Measurements from ENCODE around the gene SP6.

The SP6 gene

GRCh38 chr17:47810200-47810821 is 40.7 kb downstream of the SP6 start:
- no peak for FAIRE-seq

DNA sequence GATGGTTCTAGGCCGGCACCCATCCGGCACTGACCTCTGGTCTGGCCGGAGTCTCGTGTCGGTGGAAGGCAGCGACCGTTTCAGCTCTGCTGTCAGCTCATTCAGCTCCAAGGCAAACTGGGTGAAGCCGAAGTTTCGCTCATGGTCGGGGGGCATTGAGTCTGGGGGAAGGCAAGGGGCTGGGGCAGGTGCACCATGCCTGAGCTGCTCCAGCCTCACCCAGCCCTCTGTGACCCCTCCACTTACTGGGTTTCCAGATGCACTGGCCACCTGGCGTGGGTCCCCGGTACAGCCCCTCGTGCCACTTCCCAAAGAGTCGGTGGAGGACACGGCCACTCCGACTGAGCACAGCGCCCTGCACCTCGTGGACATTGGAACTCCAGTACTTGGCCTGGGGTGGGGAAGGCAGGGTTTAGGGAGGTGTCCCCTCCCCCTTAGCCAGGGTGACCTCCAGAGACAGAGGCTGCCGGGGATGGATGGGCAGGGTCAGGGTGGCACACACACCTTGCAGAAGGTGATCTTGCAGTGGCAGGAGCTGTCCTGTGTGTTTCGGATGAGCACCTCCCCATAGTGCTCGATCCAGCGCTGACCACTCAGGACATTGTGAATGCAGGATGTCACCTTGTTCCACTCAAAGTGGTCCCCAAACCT is 42.0 kb downstream of the SP6 start:
- no peak for FAIRE-seq

- no peak for FAIRE-seq
Observed at GRCh38 chr17:47808036-47808829, 42.7 kb downstream of the SP6 start.

DNA sequence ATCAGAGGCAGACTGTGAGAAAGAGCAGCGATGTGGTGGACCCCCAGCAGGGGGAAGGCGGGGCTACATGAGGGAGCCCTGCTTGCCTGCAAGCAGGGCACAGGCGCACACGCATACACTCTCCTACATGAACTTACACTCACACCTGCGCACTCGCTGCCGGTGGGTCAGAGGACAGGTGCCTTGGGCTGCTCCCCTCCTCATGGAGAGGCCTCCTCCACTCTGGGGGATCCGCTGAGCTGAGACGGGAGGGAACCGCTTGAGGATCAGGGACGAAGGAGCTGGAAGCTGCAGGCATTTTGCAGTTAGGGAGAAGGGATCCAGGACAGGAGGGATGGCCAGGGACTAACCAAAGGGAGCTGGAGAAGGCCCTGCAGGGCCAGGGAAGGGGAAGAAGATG is 43.5 kb downstream of the SP6 start:
- FAIRE-seq: no peak

GRCh38 chr17:47806913-47807255 is 44.1 kb downstream of the SP6 start:
- no peak for FAIRE-seq

DNA sequence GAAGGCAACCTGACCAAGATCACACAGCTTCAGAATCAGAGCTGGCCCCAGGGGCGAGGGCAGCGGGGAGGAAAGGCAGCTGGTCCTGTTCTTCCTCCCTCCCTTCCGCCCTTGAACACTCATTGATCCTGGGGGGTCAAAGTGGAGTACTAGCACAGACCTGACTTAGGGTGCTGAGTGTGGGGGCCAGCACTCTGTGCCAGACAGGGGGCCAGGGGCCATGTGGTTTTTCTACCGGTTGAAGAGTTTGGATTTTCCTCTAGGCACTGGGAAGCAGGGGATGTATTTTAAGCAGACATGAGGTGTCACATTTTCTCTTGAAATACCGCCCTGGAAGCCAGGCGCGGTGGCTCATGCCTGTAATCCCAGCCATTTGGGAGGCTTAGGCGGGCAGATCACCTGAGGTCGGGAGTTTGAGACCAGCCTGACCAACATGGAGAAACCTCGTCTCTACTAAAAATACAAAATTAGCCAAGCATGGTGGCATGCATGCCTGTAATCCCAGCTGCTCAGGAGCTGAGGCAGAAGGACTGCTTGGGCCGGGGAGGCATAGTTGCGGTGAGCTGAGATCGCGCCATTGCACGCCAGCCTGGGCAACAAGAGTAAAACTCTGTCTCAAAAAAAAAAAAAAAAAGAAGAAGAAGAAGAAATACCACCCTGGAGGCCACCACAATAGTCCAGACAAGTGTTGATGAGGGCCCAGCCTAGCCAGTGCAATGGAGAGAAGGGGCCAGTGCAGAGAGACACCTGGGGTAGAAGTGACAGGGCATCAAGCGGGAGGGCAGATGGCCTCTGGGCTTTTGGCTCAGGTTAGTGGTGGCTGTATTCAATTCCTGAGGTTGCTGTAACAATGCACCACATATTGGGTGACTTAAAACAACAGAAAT is 44.7 kb downstream of the SP6 start:
- FAIRE-seq: no peak

GRCh38 chr17:47804461-47804860 is 46.5 kb downstream of the SP6 start:
- no peak for FAIRE-seq

DNA sequence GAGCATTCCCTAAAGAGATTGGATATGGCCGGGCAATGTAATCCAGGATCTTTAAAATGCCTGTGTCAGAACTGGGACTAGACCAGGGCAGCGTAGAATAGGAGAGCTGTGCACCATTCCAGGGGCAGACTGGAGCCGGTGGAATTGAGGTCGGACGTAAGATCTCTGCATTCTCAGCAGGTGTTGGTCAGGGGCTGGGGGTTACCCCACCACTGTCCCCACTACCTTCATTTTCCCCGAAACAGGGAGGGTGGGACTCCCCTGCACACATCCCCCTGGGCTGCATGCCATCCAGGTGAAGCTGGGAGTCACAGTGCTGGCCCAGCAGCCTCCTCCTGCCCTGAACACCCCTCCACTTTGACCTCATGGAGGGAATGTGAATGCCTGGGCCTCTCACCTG is 47.2 kb downstream of the SP6 start:
- FAIRE-seq: no peak

DNA sequence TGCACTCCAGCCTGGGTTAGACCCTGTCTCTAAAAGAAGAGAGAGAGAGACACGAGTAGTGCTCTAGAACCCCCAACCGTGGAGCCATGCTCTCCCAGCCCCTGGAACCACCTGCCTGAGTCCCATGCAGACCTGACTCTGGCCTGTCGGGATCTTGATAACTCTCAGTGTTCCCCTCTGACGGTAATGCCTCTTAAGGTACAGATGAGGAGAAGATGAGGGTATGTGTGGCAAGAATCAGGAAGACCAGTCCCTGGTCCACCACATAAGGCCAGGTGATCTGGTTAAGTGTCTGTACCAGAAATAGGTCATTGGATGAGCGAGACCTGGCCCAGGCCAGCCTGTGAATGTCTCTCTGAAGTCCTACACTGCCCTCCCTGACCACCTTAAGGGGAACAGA is 47.8 kb downstream of the SP6 start:
- FAIRE-seq: no peak

DNA sequence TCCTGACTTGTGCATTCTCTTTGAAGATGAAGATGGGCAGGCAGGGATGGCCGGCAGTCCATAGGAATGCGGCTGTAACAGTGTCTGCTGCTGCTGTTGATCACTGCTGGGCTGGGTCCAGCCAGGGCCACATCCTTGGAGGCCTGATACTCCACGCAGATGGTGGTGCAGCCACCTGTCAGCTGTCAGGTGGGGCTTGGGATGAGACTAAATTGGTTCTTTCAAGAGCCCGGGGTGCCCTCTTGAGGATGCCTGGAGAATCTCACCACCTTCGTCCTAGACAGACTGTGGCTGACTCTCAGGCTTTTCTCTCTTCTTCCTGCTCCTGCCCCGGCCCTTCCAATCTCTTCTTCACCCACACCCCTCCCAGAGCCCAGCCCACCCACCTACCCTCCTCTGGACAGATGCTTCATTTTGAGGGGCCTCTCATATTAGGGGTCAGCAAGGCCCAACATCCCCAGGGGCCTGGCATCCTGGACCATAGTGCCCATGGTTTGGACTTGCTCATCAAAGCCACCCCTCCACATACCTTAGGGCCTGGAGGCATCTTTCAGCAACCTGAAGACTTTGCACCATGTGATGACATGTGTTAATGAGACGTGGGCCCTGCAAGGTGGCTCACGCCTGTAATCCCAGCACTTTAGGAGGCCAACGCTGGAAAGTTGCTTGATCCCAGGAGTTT is 48.5 kb downstream of the SP6 start:
- no peak for FAIRE-seq

DNA sequence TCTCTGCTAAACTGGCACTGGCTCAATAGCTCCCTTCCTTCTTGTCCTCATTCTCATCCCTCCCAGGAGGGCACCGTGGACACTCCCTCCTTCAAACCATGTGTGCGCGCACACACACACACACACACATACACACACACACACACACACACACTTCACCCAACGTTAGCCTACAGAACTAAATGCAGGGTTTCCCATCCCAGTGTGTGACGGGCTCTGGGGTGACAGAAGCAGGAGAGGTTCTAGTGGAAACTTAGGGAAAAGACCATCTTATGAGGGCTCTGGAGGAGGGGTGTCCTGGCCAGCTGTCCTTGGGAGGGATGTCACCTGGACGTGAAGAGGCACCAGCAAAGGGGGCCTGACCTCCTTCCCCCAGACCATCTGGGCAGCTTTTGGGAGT is 49.1 kb downstream of the SP6 start:
- no peak for FAIRE-seq

GRCh38 chr17:47801176-47801765 is 49.7 kb downstream of the SP6 start:
- no peak for FAIRE-seq

GRCh38 chr17:47800686-47801085 is 50.3 kb downstream of the SP6 start:
- FAIRE-seq: no peak

GRCh38 chr17:47797797-47798196 is 53.2 kb downstream of the SP6 start:
- FAIRE-seq: no peak

Measured in A204.1 (cell line).